ENCODE data around the gene IPO11. TPM values are rescaled to one million over a fixed set of nuclear protein-coding genes. Genes with fewer than 3 reads are reported as not detected.
"Not testable (repeated sequence)": the region's sequence is repeated elsewhere in the genome, so short reads cannot be mapped to it uniquely, and the experiment has no call there.

Gene IPO11
- total and polyA plus RNA-seq, 2 of the 4 experiments (the other 2 are of a cell fraction), result 12.6 to 40.0 TPM

GRCh38 chr5:62657772-62658171 lies 245.2 kb downstream of the IPO11 start:
- H3K4me2 ChIP-seq (ENCODE audit: low read depth, low read length); H3K27me3 ChIP-seq (ENCODE audit: control insufficient read depth, insufficient read depth, low read length); H2AK5ac ChIP-seq (ENCODE audit: low read depth, low read length); H3K36me3 ChIP-seq (ENCODE audit: control insufficient read depth, insufficient read depth, low read length); H2BK20ac ChIP-seq (ENCODE audit: low read depth, low read length); BruUV-seq (replicated peaks); H3K9me1 ChIP-seq (ENCODE audit: insufficient read depth, low read length); H3K4me3 ChIP-seq (ENCODE audit: insufficient read depth, low read depth, low read length); H3K9me3 ChIP-seq (ENCODE audit: control insufficient read depth, insufficient read depth, low read length); H3K14ac ChIP-seq (replicated peaks; ENCODE audit: low read depth, low read length); H4K91ac ChIP-seq (ENCODE audit: insufficient read depth, low read depth, low read length); H2AK9ac ChIP-seq (replicated peaks; ENCODE audit: low read depth, low read length, poor library complexity); intact Hi-C loops (cut with micrococcal nuclease); H2BK120ac ChIP-seq (ENCODE audit: low read depth, low read length); H3K4me1 ChIP-seq (ENCODE audit: control insufficient read depth, insufficient read depth, low read length); dilution Hi-C loops (cut with HindIII; ENCODE audit: low sequenced_read_pairs, unreplicated experiment); H3K4ac ChIP-seq (ENCODE audit: low read depth, low read length); POLR2A ChIA-PET (ENCODE audit: unreplicated experiment); H3K18ac ChIP-seq (ENCODE audit: low read depth, low read length); in situ Hi-C loops (cut with MboI; ENCODE audit: low sequenced_read_pairs); H2BK5ac ChIP-seq (ENCODE audit: low read depth, low read length, poor library complexity, severe bottlenecking); DNase-seq; H4K5ac ChIP-seq (ENCODE audit: low read depth, low read length); H3K27ac ChIP-seq (ENCODE audit: insufficient read depth, low read length); H2BK15ac ChIP-seq (ENCODE audit: low read depth, low read length); H4K20me1 ChIP-seq (ENCODE audit: insufficient read depth, low read length); H3K56ac ChIP-seq (ENCODE audit: extremely low read depth, insufficient read depth, low read length); H2AFZ ChIP-seq (replicated peaks; ENCODE audit: low read length, poor library complexity); H4K8ac ChIP-seq (ENCODE audit: low read depth in 2 of 2, low read length in 2 of 2); H3K9ac ChIP-seq (ENCODE audit: low read depth, low read length); H3K79me1 ChIP-seq (ENCODE audit: low read depth in 1 of 2, low read length in 2 of 2); H3K23ac ChIP-seq (ENCODE audit: low read depth, low read length); CTCF ChIA-PET; ATAC-seq (ENCODE audit: low read depth): not testable (repeated sequence)

All from IMR-90 (cell line).